ENCODE results near the gene SOWAHA.

Gene SOWAHA

GRCh38 chr5:132782101-132782500 is 31.0 kb upstream of the SOWAHA start:
- no peaks in the 10 kb centered on the region for H3F3A ChIP-seq (ENCODE audit: insufficient read depth, low read length)
- no peaks in the 10 kb centered on the region for H3K36me3 ChIP-seq (ENCODE audit: insufficient read depth, low read length)
- no peaks in the 10 kb centered on the region; the same call in 1 of the 2 replicates for H3K27me3 ChIP-seq (ENCODE audit: insufficient read depth, low read length)
- H3K4me2 ChIP-seq (ENCODE audit: low read length): no peak overlapping the region
- H3K9ac ChIP-seq (ENCODE audit: low read length): no peak overlapping the region
- H4K20me1 ChIP-seq (ENCODE audit: insufficient read depth, low read length): no peaks in the 10 kb centered on the region
- H3K9me2 ChIP-seq (ENCODE audit: low read depth, low read length): no peaks in the 10 kb centered on the region
- TF ChIP-seq CTCF (IDR thresholded peaks at IDR 0.05; ENCODE audit: low read length): no peak
- TF ChIP-seq EZH2 (IDR thresholded peaks at IDR 0.05; ENCODE audit: borderline replicate concordance, low read length): no peak
- H3K4me3 ChIP-seq (ENCODE audit: low read depth, low read length, poor library complexity, severe bottlenecking): no peak overlapping the region
- H3K9me3 ChIP-seq (ENCODE audit: low read length): no peaks in the 10 kb centered on the region
- H2AFZ ChIP-seq (ENCODE audit: low read length): no peak overlapping the region
- H3K4me1 ChIP-seq (ENCODE audit: insufficient read depth, low read length, severe bottlenecking): no peaks in the 10 kb centered on the region
- no peaks in the 10 kb centered on the region for H3K79me2 ChIP-seq (ENCODE audit: insufficient read depth, low read length)
- no peak overlapping the region for H3K27ac ChIP-seq (ENCODE audit: low read depth, low read length, poor library complexity, severe bottlenecking)

GRCh38 chr5:132785365-132785764 is 27.7 kb upstream of the SOWAHA start:
- Histone ChIP-seq H3K9me2 (ENCODE audit: low read depth, low read length) (no peaks in the 10 kb centered on the region), H3K79me2 (ENCODE audit: insufficient read depth, low read length) (no peaks in the 10 kb centered on the region), H3K27ac (ENCODE audit: low read depth, low read length, poor library complexity, severe bottlenecking) (no peak overlapping the region), H3K9me3 (ENCODE audit: low read length) (no peaks in the 10 kb centered on the region), H3F3A (ENCODE audit: insufficient read depth, low read length) (no peaks in the 10 kb centered on the region), H2AFZ (ENCODE audit: low read length) (no peak overlapping the region), H4K20me1 (ENCODE audit: insufficient read depth, low read length) (no peaks in the 10 kb centered on the region), H3K9ac (ENCODE audit: low read length) (no peak overlapping the region), H3K27me3 (ENCODE audit: insufficient read depth, low read length) (no peaks in the 10 kb centered on the region; the same call in 1 of the 2 replicates), H3K4me2 (ENCODE audit: low read length) (no peak overlapping the region), H3K36me3 (ENCODE audit: insufficient read depth, low read length) (no peaks in the 10 kb centered on the region), H3K4me1 (ENCODE audit: insufficient read depth, low read length, severe bottlenecking) (no peaks in the 10 kb centered on the region), H3K4me3 (ENCODE audit: low read depth, low read length, poor library complexity, severe bottlenecking) (no peak overlapping the region)
- TF ChIP-seq CTCF (IDR thresholded peaks at IDR 0.05; ENCODE audit: low read length): no peak
- no peak for TF ChIP-seq EZH2 (IDR thresholded peaks at IDR 0.05; ENCODE audit: borderline replicate concordance, low read length)

- Histone ChIP-seq H3K27me3 (ENCODE audit: insufficient read depth, low read length) (no peaks in the 10 kb centered on the region; the same call in 1 of the 2 replicates), H3K27ac (ENCODE audit: low read depth, low read length, poor library complexity, severe bottlenecking) (no peak overlapping the region), H3K4me1 (ENCODE audit: insufficient read depth, low read length, severe bottlenecking) (no peaks in the 10 kb centered on the region), H4K20me1 (ENCODE audit: insufficient read depth, low read length) (no peaks in the 10 kb centered on the region), H3K79me2 (ENCODE audit: insufficient read depth, low read length) (no peaks in the 10 kb centered on the region), H3K36me3 (ENCODE audit: insufficient read depth, low read length) (no peaks in the 10 kb centered on the region), H3K9ac (ENCODE audit: low read length) (no peak overlapping the region), H3K4me3 (ENCODE audit: low read depth, low read length, poor library complexity, severe bottlenecking) (no peak overlapping the region), H2AFZ (ENCODE audit: low read length) (no peak overlapping the region), H3K9me2 (ENCODE audit: low read depth, low read length) (no peaks in the 10 kb centered on the region), H3F3A (ENCODE audit: insufficient read depth, low read length) (no peaks in the 10 kb centered on the region), H3K4me2 (ENCODE audit: low read length) (no peak overlapping the region), H3K9me3 (ENCODE audit: low read length) (no peaks in the 10 kb centered on the region)
- no peak for TF ChIP-seq EZH2 (IDR thresholded peaks at IDR 0.05; ENCODE audit: borderline replicate concordance, low read length)
- no peak for TF ChIP-seq CTCF (IDR thresholded peaks at IDR 0.05; ENCODE audit: low read length)
These were observed 27.2 kb upstream of the SOWAHA start for GRCh38 chr5:132785864-132786263.
